SK-N-MC (cell line): Measurements from ENCODE around the gene CUX1.
"Not testable (repeated sequence)": the region's sequence is repeated elsewhere in the genome, so short reads cannot be mapped to it uniquely, and the experiment has no call there.

ENCODE experiments used
- DNase-seq: peaks from one replicate; pipeline ENCODE4 v3.0.0-alpha.2; 2011; ENCODE audit warnings: low read depth, low spot score
- H3K27ac ChIP-seq: fragments of 200-600 bp; sonication (generic); 2 replicates; pipeline ENCODE4 v1.5.1; 2016; ENCODE audit warnings: mixed run types
- H3K36me3 ChIP-seq: fragments of 200-600 bp; sonication (generic); 2 replicates; pipeline ENCODE4 v1.6.1; 2017; ENCODE audit warnings: antibody characterized with exemption, low read length, mixed read lengths; ENCODE audit not compliant: insufficient read depth
- H3K4me3 ChIP-seq: fragments of 200-600 bp; sonication (generic); 2 replicates; pipeline ENCODE4 v1.5.1; 2016
- H3K9ac ChIP-seq: fragments of 200-600 bp; sonication (generic); 2 replicates; pipeline ENCODE4 v1.8.0; 2017; ENCODE audit warnings: mixed run types, mixed read lengths; ENCODE audit not compliant: insufficient read length
- H3K9me3 ChIP-seq: fragments of 200-600 bp; sonication (generic); 2 replicates; pipeline ENCODE4 v1.6.1; 2017; ENCODE audit warnings: low read depth, mild to moderate bottlenecking, antibody characterized with exemption, low read length, moderate library complexity, mixed read lengths

Gene CUX1

GRCh38 chr7:102330666-102331460, 513.4 kb downstream of the CUX1 start:
- H3K9ac ChIP-seq, H3K27ac ChIP-seq, DNase-seq, H3K36me3 ChIP-seq, H3K9me3 ChIP-seq, H3K4me3 ChIP-seq: not testable (repeated sequence)
